Stimulated activated CD8-positive, alpha-beta memory T cell treated with anti-CD3 and anti-CD28 coated beads, Interleukin-2, amount 100 ng/mL, for 1 hour (primary cell): ENCODE results near the gene UBE2S.
"Not testable (repeated sequence)": the region's sequence is repeated elsewhere in the genome, so short reads cannot be mapped to it uniquely, and the experiment has no call there.

Source experiments
- DNase-seq, 2 donors: peaks; one replicate each; pipeline ENCODE4 v3.0.0-alpha.2; 2020; ENCODE audit warnings: low read depth in 2 of 2

Gene UBE2S

GRCh38 chr19:55440411-55441105 is 33.0 kb upstream of the UBE2S start:
- DNase-seq, result no peak

GRCh38 chr19:55439052-55439451 is 31.5 kb upstream of the UBE2S start:
- no peak for DNase-seq

GRCh38 chr19:55437410-55437809 is 29.8 kb upstream of the UBE2S start:
- DNase-seq, result no peak

GRCh38 chr19:55436847-55437246 is 29.3 kb upstream of the UBE2S start:
- DNase-seq, result no peak

- DNase-seq, result no peak
These were observed 27.4 kb upstream of the UBE2S start for GRCh38 chr19:55435020-55435419.

GRCh38 chr19:55434356-55434919 is 26.9 kb upstream of the UBE2S start:
- no peak for DNase-seq

GRCh38 chr19:55433292-55433691 is 25.7 kb upstream of the UBE2S start:
- no peak for DNase-seq

- DNase-seq, result no peak
These were observed 24.8 kb upstream of the UBE2S start for GRCh38 chr19:55432241-55432959.

- DNase-seq, result no peak
These were observed 23.6 kb upstream of the UBE2S start for GRCh38 chr19:55431183-55431582.

- no peak for DNase-seq
These were observed 18.5 kb upstream of the UBE2S start for GRCh38 chr19:55426042-55426441.

GRCh38 chr19:55424518-55424917 is 16.9 kb upstream of the UBE2S start:
- no peak for DNase-seq

GRCh38 chr19:55423225-55424005 is 15.8 kb upstream of the UBE2S start:
- no peak for DNase-seq

- not testable (repeated sequence) for DNase-seq
These were observed 13.7 kb upstream of the UBE2S start for GRCh38 chr19:55421281-55421680.

- DNase-seq, result no peak
These were observed 12.1 kb upstream of the UBE2S start for GRCh38 chr19:55419624-55420236.

GRCh38 chr19:55419103-55419502 is 11.5 kb upstream of the UBE2S start:
- no peak for DNase-seq

- peak in 1 of 2 donors; percentile 20 for DNase-seq
These were observed 10.6 kb upstream of the UBE2S start for GRCh38 chr19:55418185-55418584.

GRCh38 chr19:55410168-55410567 is 2.6 kb upstream of the UBE2S start:
- DNase-seq, result no peak

GRCh38 chr19:55409179-55409578 is 1.6 kb upstream of the UBE2S start:
- DNase-seq, result not testable (repeated sequence)

GRCh38 chr19:55408533-55408872 is 915 bp upstream of the UBE2S start:
- no peak for DNase-seq

- DNase-seq, result peak; percentile 90 to 93
These were observed 378 bp upstream of the UBE2S start for GRCh38 chr19:55407800-55408532.

GRCh38 chr19:55406826-55407549 is 600 bp downstream of the UBE2S start:
- DNase-seq, result no peak
